Lung (tissue), 12 donors: ENCODE measurements around the gene KCNQ5. TPM values are rescaled to one million over a fixed set of nuclear protein-coding genes. Genes with fewer than 3 reads are reported as not detected.

Source experiments
- ATAC-seq: fragments of 200-7000 bp; cut with Tn5 transposase; one replicate; pipeline ENCODE4 v1.9.1; 2020; ENCODE audit warnings: moderate number of reproducible peaks; ENCODE audit not compliant: insufficient read depth, low FRiP score
- DNase-seq, 3 donors: peaks; one replicate each; pipeline ENCODE4 v3.0.0-alpha.2; 2013 to 2017
- H3K27ac ChIP-seq, 2 donors: one replicate each; pipeline ENCODE4 v1.5.1; 2013; ENCODE audit warnings: mild to moderate bottlenecking in 2 of 2, moderate library complexity in 2 of 2, control low read depth in 1 of 2, inconsistent platforms in 1 of 2, low read depth in 1 of 2, low read length in 1 of 2
- H3K27me3 ChIP-seq, 3 donors: one replicate each; pipeline ENCODE4 v1.5.1; 2013; ENCODE audit warnings: low read length in 2 of 3; ENCODE audit not compliant: control insufficient read depth in 3 of 3, insufficient read depth in 3 of 3
- H3K36me3 ChIP-seq, 4 donors: one replicate each; pipeline ENCODE4 v1.5.1; 2013; ENCODE audit warnings: low read length in 4 of 4, mild to moderate bottlenecking in 1 of 4, moderate library complexity in 1 of 4; ENCODE audit not compliant: control insufficient read depth in 4 of 4, insufficient read depth in 4 of 4
- H3K4me1 ChIP-seq, 5 donors: one replicate each; pipeline ENCODE4 v1.5.1; 2013; ENCODE audit warnings: low read length in 5 of 5, mild to moderate bottlenecking in 2 of 5, moderate library complexity in 1 of 5; ENCODE audit not compliant: control insufficient read depth in 5 of 5, insufficient read depth in 5 of 5
- H3K4me3 ChIP-seq: one replicate; pipeline ENCODE4 v1.5.1; 2013; ENCODE audit warnings: mild to moderate bottlenecking, control low read depth, moderate library complexity
- H3K9ac ChIP-seq, 2 donors: one replicate each; pipeline ENCODE4 v1.5.1; 2013; ENCODE audit warnings: low read length in 2 of 2, control low read depth in 1 of 2; ENCODE audit not compliant: insufficient read depth in 1 of 2
- H3K9me3 ChIP-seq, 4 donors: one replicate each; pipeline ENCODE4 v1.5.1; 2013; ENCODE audit warnings: low read length in 3 of 4, mild to moderate bottlenecking in 1 of 4, moderate library complexity in 1 of 4; ENCODE audit not compliant: control insufficient read depth in 4 of 4, insufficient read depth in 3 of 4
- WGBS, 2 donors: extraction: QIAGEN DNeasy Blood & Tissue Kit; methylation state at CpG; one replicate each; pipeline ENCODE4 v1.1.7; 2013; 5-methylcytosine and 5-hydroxymethylcytosine counted together
- polyA plus RNA-seq, 2 donors: library from polyadenylated mRNA; stranded (reverse); fragments of 200-250 nt; gene quantifications; one replicate each; pipeline ENCODE4 v1.2.1, GENCODE V29; 2013
- total RNA-seq, 2 donors: library from RNA; depleted of rRNA in 1 of 2; stranded (reverse); fragments of >200 nt in 1 of 2; gene quantifications; one replicate each; pipeline ENCODE4 v1.2.1, GENCODE V29; 2014 to 2021
- TF ChIP-seq, protein P1 (sequence below): IDR thresholded peaks from 2 replicates; pipeline ENCODE4 v1.5.1; 2012; ENCODE audit warnings: mild to moderate bottlenecking; ENCODE audit errors: control extremely low read depth, extremely low read depth
- donor health status: control.
- donor health status: control.
- donor health status: Bipolar disorder and iron deficiency.
- donor health status: healthy.
- donor health status: DM: yes; HTN: yes; CAD: no.

Gene KCNQ5
- total and polyA plus RNA-seq, 4 donors = 0.12 to 5.7 (median 0.46) TPM

DNA sequence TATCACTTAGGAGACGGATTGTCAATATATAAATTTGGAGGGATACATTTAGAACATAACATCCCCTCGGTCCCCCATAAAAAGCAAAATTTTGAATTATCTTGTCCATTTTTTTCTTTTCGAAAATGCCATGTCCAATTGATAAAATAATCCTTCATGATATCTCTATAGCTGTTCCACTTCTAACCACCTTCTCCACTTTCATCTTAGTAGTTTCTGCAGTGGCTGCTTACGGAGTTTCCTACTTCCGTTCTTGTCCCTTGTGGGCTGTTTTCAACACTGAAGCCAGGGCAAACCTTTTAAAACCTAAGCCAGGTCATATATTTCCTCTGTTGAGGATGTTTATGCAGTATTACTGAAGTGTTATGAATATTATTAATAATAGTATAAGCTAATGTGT, 37.9 kb downstream of the KCNQ5 start:
- H3K27ac ChIP-seq = no peak overlapping the region
- no peak overlapping the region for H3K4me3 ChIP-seq
- ATAC-seq = no peak
- no peaks in the 10 kb centered on the region for H3K36me3 ChIP-seq
- H3K4me1 ChIP-seq = no peaks in the 10 kb centered on the region
- no peak overlapping the region for H3K9ac ChIP-seq
- no peaks in the 10 kb centered on the region for H3K27me3 ChIP-seq
- no peaks in the 10 kb centered on the region for H3K9me3 ChIP-seq
- DNase-seq = no peak
- TF ChIP-seq, protein P1, sequence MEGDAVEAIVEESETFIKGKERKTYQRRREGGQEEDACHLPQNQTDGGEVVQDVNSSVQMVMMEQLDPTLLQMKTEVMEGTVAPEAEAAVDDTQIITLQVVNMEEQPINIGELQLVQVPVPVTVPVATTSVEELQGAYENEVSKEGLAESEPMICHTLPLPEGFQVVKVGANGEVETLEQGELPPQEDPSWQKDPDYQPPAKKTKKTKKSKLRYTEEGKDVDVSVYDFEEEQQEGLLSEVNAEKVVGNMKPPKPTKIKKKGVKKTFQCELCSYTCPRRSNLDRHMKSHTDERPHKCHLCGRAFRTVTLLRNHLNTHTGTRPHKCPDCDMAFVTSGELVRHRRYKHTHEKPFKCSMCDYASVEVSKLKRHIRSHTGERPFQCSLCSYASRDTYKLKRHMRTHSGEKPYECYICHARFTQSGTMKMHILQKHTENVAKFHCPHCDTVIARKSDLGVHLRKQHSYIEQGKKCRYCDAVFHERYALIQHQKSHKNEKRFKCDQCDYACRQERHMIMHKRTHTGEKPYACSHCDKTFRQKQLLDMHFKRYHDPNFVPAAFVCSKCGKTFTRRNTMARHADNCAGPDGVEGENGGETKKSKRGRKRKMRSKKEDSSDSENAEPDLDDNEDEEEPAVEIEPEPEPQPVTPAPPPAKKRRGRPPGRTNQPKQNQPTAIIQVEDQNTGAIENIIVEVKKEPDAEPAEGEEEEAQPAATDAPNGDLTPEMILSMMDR = no peak
- WGBS, 2 donors = 93 to 94% methylated on average over 5 of the region's 5 CpGs

DNA sequence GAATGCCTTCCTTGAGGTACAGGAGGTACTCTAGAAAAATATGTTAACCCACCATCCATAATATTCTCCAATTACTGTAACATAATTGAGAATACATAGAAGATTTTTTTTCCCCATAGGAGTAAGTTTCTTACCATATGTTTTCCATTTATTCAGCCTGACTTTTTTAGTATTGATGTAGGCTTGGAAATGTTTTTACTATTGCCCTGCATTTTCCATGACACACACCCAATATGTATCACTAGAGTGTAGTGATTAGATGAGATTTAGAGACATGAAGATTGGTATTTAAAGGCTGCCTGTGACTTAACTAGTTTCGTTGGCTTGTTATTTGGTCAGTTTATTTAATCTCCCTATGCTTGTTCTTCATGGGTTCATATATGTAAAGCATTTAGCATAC, 39.5 kb downstream of the KCNQ5 start:
- WGBS, 2 donors = 85 to 94% methylated on average over 1 of the region's 1 CpG
- Histone ChIP-seq H3K4me1 (no peaks in the 10 kb centered on the region), H3K27ac (no peak overlapping the region), H3K9ac (no peak overlapping the region), H3K27me3 (no peaks in the 10 kb centered on the region), H3K9me3 (no peaks in the 10 kb centered on the region), H3K36me3 (no peaks in the 10 kb centered on the region), H3K4me3 (no peak overlapping the region)
- TF ChIP-seq, protein P1 = no peak
- DNase-seq (no peak), ATAC-seq (no peak)

DNA sequence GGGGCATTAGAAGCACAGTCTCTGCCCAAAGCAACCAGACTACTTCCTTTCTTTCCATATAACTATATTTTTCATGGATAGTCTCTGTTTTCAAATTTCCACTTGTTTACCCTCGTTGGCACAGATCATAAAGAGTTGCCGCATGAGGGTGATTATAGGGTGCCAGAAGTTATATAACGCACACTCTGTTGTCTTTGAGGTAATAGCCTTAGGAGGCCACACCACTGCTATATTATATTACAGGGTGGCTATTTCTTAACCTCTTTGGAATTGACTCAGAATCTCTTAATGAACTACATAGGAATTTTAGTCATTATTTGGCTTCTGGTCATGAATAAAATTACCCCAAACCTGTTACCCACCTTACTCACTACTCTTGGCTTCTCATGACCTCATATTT, 43.7 kb downstream of the KCNQ5 start:
- Histone ChIP-seq H3K4me3 (no peak overlapping the region), H3K27me3 (no peaks in the 10 kb centered on the region), H3K4me1 (no peaks in the 10 kb centered on the region), H3K9me3 (no peaks in the 10 kb centered on the region), H3K36me3 (no peaks in the 10 kb centered on the region), H3K27ac (no peak overlapping the region), H3K9ac (no peak overlapping the region)
- no peak for ATAC-seq
- TF ChIP-seq, protein P1 = no peak
- 95 to 97% methylated on average over 3 of the region's 3 CpGs for WGBS, 2 donors
- no peak for DNase-seq

DNA sequence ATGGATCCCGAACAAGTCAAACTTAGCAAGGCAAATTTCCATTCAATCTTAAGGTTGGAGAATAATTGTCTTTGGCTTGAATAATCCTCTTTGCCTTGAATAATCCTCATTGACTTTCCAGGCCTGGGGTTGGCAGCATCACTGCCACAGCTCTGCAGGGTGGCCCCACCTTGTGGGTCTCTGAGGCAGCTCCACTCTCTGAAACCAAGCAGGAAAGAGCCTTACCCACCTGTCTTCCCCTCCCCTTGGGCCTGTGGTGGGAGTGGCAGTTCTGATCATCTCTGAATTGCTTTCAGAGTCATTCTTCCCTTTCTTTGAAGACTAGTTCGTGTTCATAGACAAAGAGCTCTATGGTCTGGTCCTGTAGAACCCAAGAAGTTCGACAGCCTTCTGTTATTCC, 47.5 kb downstream of the KCNQ5 start:
- no peak overlapping the region for H3K27ac ChIP-seq
- H3K36me3 ChIP-seq = no peaks in the 10 kb centered on the region
- WGBS, 2 donors = 84 to 91% methylated on average over 3 of the region's 3 CpGs
- TF ChIP-seq, protein P1 = no peak
- H3K9ac ChIP-seq = no peak overlapping the region
- ATAC-seq = no peak
- no peaks in the 10 kb centered on the region for H3K27me3 ChIP-seq
- no peaks in the 10 kb centered on the region for H3K9me3 ChIP-seq
- no peak overlapping the region for H3K4me3 ChIP-seq
- DNase-seq = no peak
- no peaks in the 10 kb centered on the region for H3K4me1 ChIP-seq
